Ishikawa (cell line): ENCODE measurements around the gene RNASE8.

Experiments
- CEBPB ChIP-seq: IDR thresholded peaks from 2 replicates; pipeline ENCODE4 v1.6.1; 2012
- FOXM1 ChIP-seq: IDR thresholded peaks from 2 replicates; pipeline ENCODE4 v1.6.1; 2012; ENCODE audit warnings: low read depth, borderline replicate concordance
- TAF1 ChIP-seq: IDR thresholded peaks from 2 replicates; pipeline ENCODE4 v1.6.1; 2012; ENCODE audit warnings: low read depth, mild to moderate bottlenecking
- TCF12 ChIP-seq: IDR thresholded peaks from 2 replicates; pipeline ENCODE4 v1.6.1; 2012; ENCODE audit warnings: low read depth
- TEAD4 ChIP-seq: IDR thresholded peaks from 2 replicates; pipeline ENCODE4 v1.6.1; 2012
- YY1 ChIP-seq: IDR thresholded peaks from 2 replicates; pipeline ENCODE4 v1.6.1; 2012; ENCODE audit warnings: low read depth
- TF ChIP-seq, protein P1 (sequence below): IDR thresholded peaks from 2 replicates; pipeline ENCODE4 v1.6.1; 2012
- TF ChIP-seq, protein P2 (sequence below): IDR thresholded peaks from 2 replicates; pipeline ENCODE4 v1.6.1; 2012; ENCODE audit warnings: low read depth, mild to moderate bottlenecking

DNA sequence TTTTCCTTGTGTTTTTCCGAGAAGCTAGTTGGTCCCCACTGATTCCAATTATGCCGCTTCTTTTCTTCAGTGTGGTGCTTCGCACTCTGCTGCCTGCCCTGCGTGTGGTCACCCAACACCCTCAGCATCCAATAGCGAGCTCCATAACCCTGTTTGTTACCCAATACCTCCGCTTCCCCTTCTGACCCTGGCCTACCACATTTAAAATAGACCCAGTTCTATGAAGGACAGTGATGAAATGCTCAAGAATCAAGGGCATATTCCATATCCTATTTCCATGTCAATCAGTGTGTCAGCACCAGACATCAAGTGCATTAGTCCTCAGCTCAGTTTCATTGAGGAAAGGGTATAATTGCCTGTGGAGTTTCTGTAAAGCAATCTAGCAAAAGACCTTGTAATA lies 42.3 kb upstream of the RNASE8 start:
- TF ChIP-seq TEAD4 (no peak), FOXM1 (no peak), TAF1 (no peak), CEBPB (no peak), TCF12 (no peak), YY1 (no peak)
- TF ChIP-seq, protein P1, sequence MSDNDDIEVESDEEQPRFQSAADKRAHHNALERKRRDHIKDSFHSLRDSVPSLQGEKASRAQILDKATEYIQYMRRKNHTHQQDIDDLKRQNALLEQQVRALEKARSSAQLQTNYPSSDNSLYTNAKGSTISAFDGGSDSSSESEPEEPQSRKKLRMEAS = no peak
- TF ChIP-seq, protein P2, sequence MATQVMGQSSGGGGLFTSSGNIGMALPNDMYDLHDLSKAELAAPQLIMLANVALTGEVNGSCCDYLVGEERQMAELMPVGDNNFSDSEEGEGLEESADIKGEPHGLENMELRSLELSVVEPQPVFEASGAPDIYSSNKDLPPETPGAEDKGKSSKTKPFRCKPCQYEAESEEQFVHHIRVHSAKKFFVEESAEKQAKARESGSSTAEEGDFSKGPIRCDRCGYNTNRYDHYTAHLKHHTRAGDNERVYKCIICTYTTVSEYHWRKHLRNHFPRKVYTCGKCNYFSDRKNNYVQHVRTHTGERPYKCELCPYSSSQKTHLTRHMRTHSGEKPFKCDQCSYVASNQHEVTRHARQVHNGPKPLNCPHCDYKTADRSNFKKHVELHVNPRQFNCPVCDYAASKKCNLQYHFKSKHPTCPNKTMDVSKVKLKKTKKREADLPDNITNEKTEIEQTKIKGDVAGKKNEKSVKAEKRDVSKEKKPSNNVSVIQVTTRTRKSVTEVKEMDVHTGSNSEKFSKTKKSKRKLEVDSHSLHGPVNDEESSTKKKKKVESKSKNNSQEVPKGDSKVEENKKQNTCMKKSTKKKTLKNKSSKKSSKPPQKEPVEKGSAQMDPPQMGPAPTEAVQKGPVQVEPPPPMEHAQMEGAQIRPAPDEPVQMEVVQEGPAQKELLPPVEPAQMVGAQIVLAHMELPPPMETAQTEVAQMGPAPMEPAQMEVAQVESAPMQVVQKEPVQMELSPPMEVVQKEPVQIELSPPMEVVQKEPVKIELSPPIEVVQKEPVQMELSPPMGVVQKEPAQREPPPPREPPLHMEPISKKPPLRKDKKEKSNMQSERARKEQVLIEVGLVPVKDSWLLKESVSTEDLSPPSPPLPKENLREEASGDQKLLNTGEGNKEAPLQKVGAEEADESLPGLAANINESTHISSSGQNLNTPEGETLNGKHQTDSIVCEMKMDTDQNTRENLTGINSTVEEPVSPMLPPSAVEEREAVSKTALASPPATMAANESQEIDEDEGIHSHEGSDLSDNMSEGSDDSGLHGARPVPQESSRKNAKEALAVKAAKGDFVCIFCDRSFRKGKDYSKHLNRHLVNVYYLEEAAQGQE = no peak
